ENCODE measurements around the gene SEZ6. TPM values are rescaled to one million over a fixed set of nuclear protein-coding genes. Genes with fewer than 3 reads are reported as not detected.

The SEZ6 gene
- total and polyA plus RNA-seq, 4 experiments from 2014 or later: 0.41 to 0.81 TPM; not detected in 2

DNA sequence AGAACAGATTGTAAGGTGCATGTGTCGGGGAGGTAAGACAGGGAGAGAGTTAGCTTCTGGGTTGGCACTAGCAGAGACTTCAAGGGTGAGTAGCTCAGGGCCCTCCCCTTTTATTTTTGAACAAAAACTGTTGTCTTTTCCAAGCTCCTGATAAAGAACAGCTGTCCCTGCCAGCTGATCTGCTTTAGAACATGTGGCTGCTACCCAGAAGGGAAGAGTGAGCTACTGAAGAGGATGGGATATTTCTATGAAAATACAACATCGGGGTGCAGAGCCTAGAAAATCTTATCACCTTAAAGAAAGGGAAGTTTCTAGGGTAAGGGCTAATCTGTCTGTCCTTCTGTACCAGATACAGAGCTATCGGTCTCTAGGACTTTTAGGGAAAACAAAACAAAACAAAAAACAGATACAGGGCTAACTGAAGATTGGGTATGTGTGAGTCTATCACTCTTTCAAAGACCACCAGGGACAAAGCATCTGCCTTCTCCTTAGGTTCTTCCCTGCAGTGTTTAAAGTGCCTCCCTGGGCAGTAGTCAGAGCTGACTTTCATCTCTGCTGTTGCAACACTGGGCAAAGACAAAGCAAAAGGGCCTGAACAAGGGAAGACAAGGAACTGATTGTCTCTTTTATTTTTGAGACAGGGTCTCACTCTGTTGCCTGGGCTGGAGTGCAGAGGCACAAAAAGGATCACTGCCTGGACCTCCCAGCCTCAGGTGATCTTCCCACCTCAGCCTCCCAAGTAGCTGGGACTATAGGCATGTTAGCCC is 97.9 kb downstream of the SEZ6 start:
- no peaks in the 10 kb centered on the region for H3K9me3 Mint-ChIP-seq
- no peaks in the 10 kb centered on the region for H3K27me3 ChIP-seq (ENCODE audit: insufficient read depth, low read length)
- peaks cover 4 to 12% (median 8%) of the 10 kb centered on the region in 4 donors for H3K4me1 Mint-ChIP-seq
- peaks cover 6% of the 10 kb centered on the region for H3K4me1 ChIP-seq (ENCODE audit: insufficient read depth, low read length)
- peak overlapping the region in 5 of 7 donors; percentile 25 to 54 (median 46) for H3K27ac Mint-ChIP-seq
- no peak overlapping the region for H3K27ac ChIP-seq (ENCODE audit: low read depth, low read length)
- H3K4me3 ChIP-seq (ENCODE audit: low read length in 2 of 2): no peak overlapping the region
- ChIA-PET POLR2A (ENCODE audit: partially characterized antibody) (interaction anchor here (0.6 to 7.3 kb wide), 5 partner anchors 11 to 66 kb away, joined by 3 to 45 read pairs (median 4); partner anchors contain the start of gene FLOT2), CTCF (ENCODE audit: partially characterized antibody) (interaction anchor here (0.6 to 4.7 kb wide), 9 partner anchors 9 to 180 kb away, joined by 3 to 31 read pairs (median 6); no protein-coding TSS in a partner anchor)
- peaks cover 68% of the 10 kb centered on the region for H3K36me3 ChIP-seq (ENCODE audit: insufficient read depth, low read length)
- H3K4me3 Mint-ChIP-seq: no peak overlapping the region
- DNase-seq: no peak
- H3K36me3 Mint-ChIP-seq: peaks cover 53 to 70% of the 10 kb centered on the region in 2 donors
- no peaks in the 10 kb centered on the region for H3K27me3 Mint-ChIP-seq
- intact Hi-C loops (cut with micrococcal nuclease): no loop called here
- H3K9me3 ChIP-seq (ENCODE audit: control insufficient read depth in 1 of 2, low read length in 2 of 2): no peaks in the 10 kb centered on the region

- no peaks in the 10 kb centered on the region for H3K9me3 Mint-ChIP-seq
- no peak for DNase-seq
- H3K4me1 Mint-ChIP-seq: peaks cover 7 to 17% (median 15%) of the 10 kb centered on the region in 4 donors
- Histone ChIP-seq H3K27ac (ENCODE audit: low read depth, low read length) (no peak overlapping the region), H3K27me3 (ENCODE audit: insufficient read depth, low read length) (no peaks in the 10 kb centered on the region), H3K9me3 (ENCODE audit: control insufficient read depth in 1 of 2, low read length in 2 of 2) (no peaks in the 10 kb centered on the region), H3K4me1 (ENCODE audit: insufficient read depth, low read length) (peaks cover 9% of the 10 kb centered on the region), H3K36me3 (ENCODE audit: insufficient read depth, low read length) (peaks cover 58% of the 10 kb centered on the region), H3K4me3 (ENCODE audit: low read length in 2 of 2) (no peak overlapping the region)
- no peak overlapping the region for H3K4me3 Mint-ChIP-seq
- CTCF ChIA-PET (ENCODE audit: partially characterized antibody): interaction anchor here (0.6 to 4.7 kb wide), 8 partner anchors 10 to 516 kb away, joined by 3 to 31 read pairs (median 7); no protein-coding TSS in a partner anchor
- POLR2A ChIA-PET (ENCODE audit: partially characterized antibody): interaction anchor here (0.6 to 7.3 kb wide), 5 partner anchors 10 to 45 kb away, joined by 4 to 45 read pairs (median 8); partner anchors contain the start of genes FLOT2 and PHF12
- no peaks in the 10 kb centered on the region for H3K27me3 Mint-ChIP-seq
- intact Hi-C loops (cut with micrococcal nuclease): no loop called here
- peak overlapping the region in 5 of 7 donors; percentile 24 to 77 (median 49) for H3K27ac Mint-ChIP-seq
- peaks cover 44 to 64% of the 10 kb centered on the region in 2 donors for H3K36me3 Mint-ChIP-seq
These were observed 99.0 kb downstream of the SEZ6 start for GRCh38 chr17:28906706-28907438.

DNA sequence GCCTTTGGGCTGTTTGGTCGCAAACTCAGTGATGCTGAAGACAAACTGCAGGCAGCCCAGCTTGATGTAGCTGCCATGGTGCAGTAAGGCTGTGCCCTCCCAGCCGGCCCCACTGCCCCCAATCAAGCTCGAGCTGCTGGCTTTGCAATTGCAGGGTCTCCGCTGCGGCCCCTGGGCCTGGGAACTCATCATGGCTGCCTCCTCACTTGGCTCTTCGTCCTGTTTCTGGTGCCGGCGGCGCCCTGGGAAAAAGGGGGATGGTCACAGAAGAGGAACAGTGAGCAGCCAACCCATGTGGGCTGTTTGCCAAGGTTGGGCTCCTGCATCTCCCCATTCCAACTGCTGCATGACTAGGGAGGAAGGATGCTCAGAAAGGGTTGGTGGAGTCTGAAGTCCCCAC is 99.6 kb downstream of the SEZ6 start:
- H3K27me3 ChIP-seq (ENCODE audit: insufficient read depth, low read length): no peaks in the 10 kb centered on the region
- H3K27me3 Mint-ChIP-seq: no peaks in the 10 kb centered on the region
- intact Hi-C loops (cut with micrococcal nuclease): no loop called here
- DNase-seq: no peak
- H3K4me1 ChIP-seq (ENCODE audit: insufficient read depth, low read length): peaks cover 15% of the 10 kb centered on the region
- peak overlapping the region in 2 of 7 donors; percentile 64 to 70 for H3K27ac Mint-ChIP-seq
- no peaks in the 10 kb centered on the region for H3K9me3 ChIP-seq (ENCODE audit: control insufficient read depth in 1 of 2, low read length in 2 of 2)
- H3K36me3 ChIP-seq (ENCODE audit: insufficient read depth, low read length): peaks cover 52% of the 10 kb centered on the region
- H3K4me3 Mint-ChIP-seq: no peak overlapping the region
- no peak overlapping the region for H3K4me3 ChIP-seq (ENCODE audit: low read length in 2 of 2)
- ChIA-PET POLR2A (ENCODE audit: partially characterized antibody) (interaction anchor here (1.6 to 7.3 kb wide), 3 partner anchors 9 to 45 kb away, joined by 5 to 45 read pairs (median 8); partner anchors contain the start of genes FLOT2 and PHF12), CTCF (ENCODE audit: partially characterized antibody) (interaction anchor here (0.6 to 2.1 kb wide), 4 partner anchors 11 to 516 kb away, joined by 3 to 8 read pairs (median 4); no protein-coding TSS in a partner anchor)
- H3K4me1 Mint-ChIP-seq: peaks cover 13 to 22% (median 20%) of the 10 kb centered on the region in 4 donors
- H3K36me3 Mint-ChIP-seq: peaks cover 40 to 59% of the 10 kb centered on the region in 2 donors
- H3K9me3 Mint-ChIP-seq: no peaks in the 10 kb centered on the region
- no peak overlapping the region for H3K27ac ChIP-seq (ENCODE audit: low read depth, low read length)

Other genes starting within 250 kb of the SEZ6 start
- gene FAM222B, start 163.2 kb downstream of the SEZ6 start, total RNA-seq: 10 to 100 TPM; 19.0 to 23.0 TPM
- 10 to 100 TPM in 1 of 2 donors, 1 to 10 TPM in 1; 7.9 to 23.2 TPM for gene FAM222B, start 163.2 kb downstream of the SEZ6 start, polyA plus RNA-seq
- gene ERAL1, start 151.0 kb downstream of the SEZ6 start, total RNA-seq: 10 to 100 TPM; 23.5 to 24.3 TPM
- 10 to 100 TPM; 41.1 to 41.7 TPM for gene ERAL1, start 151.0 kb downstream of the SEZ6 start, polyA plus RNA-seq
- gene FLOT2, start 108.3 kb downstream of the SEZ6 start, total RNA-seq: 100 to 1,000 TPM; 216 to 224 TPM
- 100 to 1,000 TPM; 284 to 288 TPM for gene FLOT2, start 108.3 kb downstream of the SEZ6 start, polyA plus RNA-seq
- gene DHRS13, start 103.0 kb downstream of the SEZ6 start, total RNA-seq: 10 to 100 TPM; 44.6 to 49.6 TPM
- 10 to 100 TPM; 15.1 to 19.6 TPM for gene DHRS13, start 103.0 kb downstream of the SEZ6 start, polyA plus RNA-seq
- 100 to 1,000 TPM; 125 to 135 TPM for gene PHF12, start 54.5 kb downstream of the SEZ6 start, total RNA-seq
- 10 to 100 TPM in 1 of 2 donors, 1 to 10 TPM in 1; 5.0 to 12.7 TPM for gene PHF12, start 54.5 kb downstream of the SEZ6 start, polyA plus RNA-seq
- 1 to 10 TPM; 3.5 to 3.6 TPM for gene PIPOX, start 37.1 kb upstream of the SEZ6 start, total RNA-seq
- under 1 TPM in 1 of 2 donors, not detected in 1; 0.29 TPM for gene PIPOX, start 37.1 kb upstream of the SEZ6 start, polyA plus RNA-seq
- gene MYO18A, start 174.4 kb upstream of the SEZ6 start, total RNA-seq: 100 to 1,000 TPM; 134 to 136 TPM
- gene MYO18A, start 174.4 kb upstream of the SEZ6 start, polyA plus RNA-seq: 10 to 100 TPM in 1 of 2 donors, 1 to 10 TPM in 1; 6.0 to 44.9 TPM
- gene CRYBA1, start 240.8 kb upstream of the SEZ6 start, total RNA-seq: not detected
- not detected for gene CRYBA1, start 240.8 kb upstream of the SEZ6 start, polyA plus RNA-seq

Measured in CD4-positive, alpha-beta memory T cell (primary cell).